ENCODE measurements around the gene SLC39A7. TPM values are rescaled to one million over a fixed set of nuclear protein-coding genes. Genes with fewer than 3 reads are reported as not detected.

Gene SLC39A7
- total and polyA plus RNA-seq, 2 of the 13 experiments (the other 11 are each of a cell fraction or from before 2014, with no cell fraction given) = 142 to 229 TPM

DNA sequence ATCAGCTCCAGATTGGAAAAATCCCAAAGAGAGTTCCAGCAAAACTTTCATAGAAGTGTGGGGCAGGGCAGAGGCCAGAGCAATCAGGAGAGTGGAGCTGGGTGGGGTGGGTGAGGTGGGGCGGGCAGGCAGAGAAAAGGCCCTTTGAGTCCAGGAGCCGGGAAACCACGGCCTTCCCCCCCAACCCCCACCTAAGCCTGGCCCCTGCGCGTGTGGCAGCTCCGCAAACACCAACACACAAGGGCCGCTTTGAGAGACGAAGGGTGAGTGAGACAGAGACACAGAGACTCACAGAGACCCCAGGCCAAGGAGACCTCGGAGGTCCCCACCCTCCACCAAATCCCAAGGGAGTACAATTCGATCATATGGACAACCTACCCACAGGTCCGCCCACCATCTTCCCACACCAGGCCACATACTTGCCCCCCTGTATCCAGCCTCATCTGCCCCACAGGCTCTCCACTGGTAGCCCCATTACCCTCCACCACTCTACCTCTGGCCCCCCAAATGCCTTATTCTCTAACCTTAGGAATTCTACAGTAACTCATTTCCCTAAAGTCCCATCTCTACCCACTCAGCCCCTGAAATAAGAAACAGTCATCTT is 10.1 kb upstream of the SLC39A7 start (continued):
- TF ChIP-seq ZNF616 (CRISPR knock-in tag; IDR thresholded peaks at IDR 0.05; ENCODE audit: low read depth) (no peak), SMC3 (IDR thresholded peaks at IDR 0.05; ENCODE audit: low read length) (no peak), FOXA3 (CRISPR knock-in tag; IDR thresholded peaks at IDR 0.05) (peak; percentile 42; the same call in 1 of the 2 replicates), ZFP36 (IDR thresholded peaks at IDR 0.05; ENCODE audit: borderline replicate concordance, low read depth, low read length, partially characterized antibody) (no peak), RXRA (CRISPR knock-in tag; IDR thresholded peaks at IDR 0.05) (no peak; the same call in none of the 2 replicates), BRCA1 (CRISPR knock-in tag; IDR thresholded peaks at IDR 0.05) (no peak), SAP130 (CRISPR knock-in tag; IDR thresholded peaks at IDR 0.05; ENCODE audit: low read depth) (peak; percentile 41; the same call in 1 of the 2 replicates), ZNF274 (CRISPR knock-in tag; IDR thresholded peaks at IDR 0.05) (no peak), TSC22D2 (CRISPR knock-in tag; IDR thresholded peaks at IDR 0.05; ENCODE audit: borderline replicate concordance) (no peak), ZNF34 (CRISPR knock-in tag; IDR thresholded peaks at IDR 0.05; ENCODE audit: borderline replicate concordance) (no peak), FOXO1 (CRISPR knock-in tag; IDR thresholded peaks at IDR 0.05) (no peak), SATB2 (CRISPR knock-in tag; IDR thresholded peaks at IDR 0.05) (no peak), TBX2 (CRISPR knock-in tag; IDR thresholded peaks at IDR 0.05; ENCODE audit: borderline replicate concordance) (peak; percentile 54; the same call in 1 of the 2 replicates), ZBTB7A (CRISPR knock-in tag; IDR thresholded peaks at IDR 0.05) (no peak), PAX8 (CRISPR knock-in tag; IDR thresholded peaks at IDR 0.05; ENCODE audit: borderline replicate concordance) (no peak), NR2F1 (CRISPR knock-in tag; IDR thresholded peaks at IDR 0.05) (0 out of 4 replicates have a peak, but pooled peaks of 1 of the 2 experiments have one; percentile 7), NCOA5 (CRISPR knock-in tag; IDR thresholded peaks at IDR 0.05) (no peak), ZNF501 (CRISPR knock-in tag; IDR thresholded peaks at IDR 0.05) (0 out of 2 replicates have a peak, but pooled peaks have one; percentile 15), HNRNPL (IDR thresholded peaks at IDR 0.05; ENCODE audit: low read depth, low read length) (peak; percentile 54; the same call in 1 of the 2 replicates), MAZ (IDR thresholded peaks at IDR 0.05; ENCODE audit: borderline replicate concordance, low read depth, low read length) (peak; percentile 57; the same call in 1 of the 2 replicates), MAZ (CRISPR knock-in tag; IDR thresholded peaks at IDR 0.05; ENCODE audit: low read depth) (no peak), ATF1 (CRISPR knock-in tag; IDR thresholded peaks at IDR 0.05) (no peak)
- TF ChIP-seq, protein P1, sequence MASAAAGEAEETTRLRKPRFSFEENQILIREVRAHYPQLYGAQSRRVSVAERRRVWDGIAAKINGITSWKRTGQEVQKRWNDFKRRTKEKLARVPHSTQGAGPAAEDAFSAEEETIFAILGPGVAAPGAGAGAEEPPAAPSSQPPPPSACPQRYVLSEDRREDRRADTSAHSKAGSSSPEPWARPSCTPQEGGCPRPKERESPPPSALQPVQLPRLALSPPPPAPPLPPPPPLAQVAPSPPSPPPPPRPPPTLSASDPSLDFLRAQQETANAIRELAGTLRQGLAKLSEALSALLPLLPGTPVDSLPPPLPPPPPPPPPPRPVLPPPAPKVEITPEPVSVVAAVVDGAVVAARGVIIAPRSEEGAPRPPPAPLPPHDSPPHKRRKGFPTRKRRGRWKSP (CRISPR knock-in tag; IDR thresholded peaks at IDR 0.05) = no peak
- TF ChIP-seq, protein P2, sequence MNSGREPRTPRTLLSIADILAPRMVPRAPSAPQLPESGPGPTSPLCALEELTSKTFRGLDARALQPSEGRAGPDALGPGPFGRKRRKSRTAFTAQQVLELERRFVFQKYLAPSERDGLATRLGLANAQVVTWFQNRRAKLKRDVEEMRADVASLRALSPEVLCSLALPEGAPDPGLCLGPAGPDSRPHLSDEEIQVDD (CRISPR knock-in tag; IDR thresholded peaks at IDR 0.05; ENCODE audit: borderline replicate concordance) = no peak
- TF ChIP-seq, protein P3, sequence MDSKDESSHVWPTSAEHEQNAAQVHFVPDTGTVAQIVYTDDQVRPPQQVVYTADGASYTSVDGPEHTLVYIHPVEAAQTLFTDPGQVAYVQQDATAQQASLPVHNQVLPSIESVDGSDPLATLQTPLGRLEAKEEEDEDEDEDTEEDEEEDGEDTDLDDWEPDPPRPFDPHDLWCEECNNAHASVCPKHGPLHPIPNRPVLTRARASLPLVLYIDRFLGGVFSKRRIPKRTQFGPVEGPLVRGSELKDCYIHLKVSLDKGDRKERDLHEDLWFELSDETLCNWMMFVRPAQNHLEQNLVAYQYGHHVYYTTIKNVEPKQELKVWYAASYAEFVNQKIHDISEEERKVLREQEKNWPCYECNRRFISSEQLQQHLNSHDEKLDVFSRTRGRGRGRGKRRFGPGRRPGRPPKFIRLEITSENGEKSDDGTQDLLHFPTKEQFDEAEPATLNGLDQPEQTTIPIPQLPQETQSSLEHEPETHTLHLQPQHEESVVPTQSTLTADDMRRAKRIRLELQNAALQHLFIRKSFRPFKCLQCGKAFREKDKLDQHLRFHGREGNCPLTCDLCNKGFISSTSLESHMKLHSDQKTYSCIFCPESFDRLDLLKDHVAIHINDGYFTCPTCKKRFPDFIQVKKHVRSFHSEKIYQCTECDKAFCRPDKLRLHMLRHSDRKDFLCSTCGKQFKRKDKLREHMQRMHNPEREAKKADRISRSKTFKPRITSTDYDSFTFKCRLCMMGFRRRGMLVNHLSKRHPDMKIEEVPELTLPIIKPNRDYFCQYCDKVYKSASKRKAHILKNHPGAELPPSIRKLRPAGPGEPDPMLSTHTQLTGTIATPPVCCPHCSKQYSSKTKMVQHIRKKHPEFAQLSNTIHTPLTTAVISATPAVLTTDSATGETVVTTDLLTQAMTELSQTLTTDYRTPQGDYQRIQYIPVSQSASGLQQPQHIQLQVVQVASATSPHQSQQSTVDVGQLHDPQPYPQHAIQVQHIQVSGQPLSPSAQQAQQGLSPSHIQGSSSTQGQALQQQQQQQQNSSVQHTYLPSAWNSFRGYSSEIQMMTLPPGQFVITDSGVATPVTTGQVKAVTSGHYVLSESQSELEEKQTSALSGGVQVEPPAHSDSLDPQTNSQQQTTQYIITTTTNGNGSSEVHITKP (CRISPR knock-in tag; IDR thresholded peaks at IDR 0.05; ENCODE audit: low read depth) = 0 out of 2 replicates have a peak, but pooled peaks have one; percentile 50
- TF ChIP-seq, protein P4, sequence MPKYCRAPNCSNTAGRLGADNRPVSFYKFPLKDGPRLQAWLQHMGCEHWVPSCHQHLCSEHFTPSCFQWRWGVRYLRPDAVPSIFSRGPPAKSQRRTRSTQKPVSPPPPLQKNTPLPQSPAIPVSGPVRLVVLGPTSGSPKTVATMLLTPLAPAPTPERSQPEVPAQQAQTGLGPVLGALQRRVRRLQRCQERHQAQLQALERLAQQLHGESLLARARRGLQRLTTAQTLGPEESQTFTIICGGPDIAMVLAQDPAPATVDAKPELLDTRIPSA (CRISPR knock-in tag; IDR thresholded peaks at IDR 0.05; ENCODE audit: borderline replicate concordance) = no peak
